Heart left ventricle (tissue), 16 donors: ENCODE data around the gene OLIG3. TPM values are rescaled to one million over a fixed set of nuclear protein-coding genes. Genes with fewer than 3 reads are reported as not detected.

ENCODE experiments used
- ATAC-seq, 4 donors: fragments of 200-7000 bp; cut with Tn5 transposase; one replicate each; pipeline ENCODE4 v1.9.1; 2020 to 2022; ENCODE audit warnings: moderate library complexity in 4 of 4, mild to moderate bottlenecking in 3 of 4, moderate number of reproducible peaks in 1 of 4
- DNase-seq, 5 donors: peaks; one replicate each; pipeline ENCODE4 v3.0.0-alpha.2; 2020
- H3K27ac ChIP-seq, 12 donors: fragments of 200-600 bp; sonication (generic) in 4 of 12; one replicate each; pipeline versions ENCODE4 v1.5.0 to v1.8.0; 2016 to 2022; ENCODE audit warnings: mild to moderate bottlenecking in 2 of 12
- H3K27me3 ChIP-seq, 9 donors: fragments of 200-600 bp; sonication (generic) in 2 of 9; one replicate each; pipeline versions ENCODE4 v1.5.1 to v1.8.0; 2016 to 2022; ENCODE audit warnings: mild to moderate bottlenecking in 3 of 9
- H3K36me3 ChIP-seq, 9 donors: fragments of 200-600 bp; sonication (generic) in 2 of 9; one replicate each; pipeline versions ENCODE4 v1.5.0 to v1.8.0; 2018 to 2022; ENCODE audit warnings: mild to moderate bottlenecking in 2 of 9
- H3K4me1 ChIP-seq, 12 donors: fragments of 200-600 bp; sonication (generic) in 4 of 12; one replicate each; pipeline versions ENCODE4 v1.5.0 to v1.8.0; 2016 to 2022; ENCODE audit warnings: mild to moderate bottlenecking in 3 of 12
- H3K4me3 ChIP-seq, 12 donors: fragments of 200-600 bp; sonication (generic) in 4 of 12; one replicate each; pipeline versions ENCODE4 v1.5.0 to v1.8.0; 2017 to 2022; ENCODE audit warnings: mild to moderate bottlenecking in 9 of 12, moderate library complexity in 4 of 12
- H3K9me3 ChIP-seq, 12 donors: fragments of 200-600 bp; sonication (generic) in 4 of 12; one replicate each; pipeline versions ENCODE4 v1.5.0 to v1.8.0; 2016 to 2022; ENCODE audit warnings: mild to moderate bottlenecking in 1 of 12
- POLR2A ChIP-seq, 2 donors: fragments of 450-650 bp; IDR thresholded peaks; one replicate each; pipeline ENCODE4 v1.6.1; 2017; ENCODE audit warnings: antibody characterized with exemption in 2 of 2, mild to moderate bottlenecking in 2 of 2, moderate library complexity in 2 of 2
- WGBS, 4 donors: extraction: QIAGEN DNeasy Blood & Tissue Kit in 2 of 4; methylation state at CpG; one replicate each; pipeline versions ENCODE4 v1.1.5 to v1.1.7; 2013 to 2018; 5-methylcytosine and 5-hydroxymethylcytosine counted together
- intact Hi-C, 10 donors: fragments of 100-400 bp; cut with DNase I; formaldehyde crosslinking; loops; one replicate each; pipeline versions ENCODE4 v1.11.1 to v1.14.2; 2022
- polyA plus RNA-seq, 2 donors: library from polyadenylated mRNA; stranded (reverse); fragments of 200-250 nt; gene quantifications; one replicate each; pipeline ENCODE4 v1.2.3, GENCODE V29; 2013
- total RNA-seq, 9 donors: library from RNA; depleted of rRNA in 2 of 9; stranded (reverse); fragments of >200 nt in 2 of 9; fragmentation: NEBNext Ultra II Directional in 3 of 9; extraction: Animal tissue kit (Norgen Biotek cat#: 25700) in 3 of 9; gene quantifications; one replicate each; pipeline versions ENCODE4 v1.1.0 to v1.2.4, GENCODE V29; 2016 to 2023
- TF ChIP-seq, protein P1 (sequence below), 12 donors: fragments of 200-600 bp; sonication (generic) in 4 of 12; IDR thresholded peaks; one replicate each; pipeline versions ENCODE4 v1.5.0 to v1.8.0; 2018 to 2022; ENCODE audit warnings: antibody characterized with exemption in 12 of 12, mild to moderate bottlenecking in 5 of 12
- donor health status: ischemic (EF 13 %, LVEDD 7.1; RV severe dilation, severe dysfunction).
- donor health status: healthy with polysubstance abuse.
- donor health status: DM: no; HTN: yes; CAD: no.
- donor health status: DM: no; HTN: no; CAD: no.
- donor health status: ischemic (EF 25% LVEDD 6.9; RV normal size, moderate dysfunction).
- donor health status: ischemic (EF 25% LVEDD 5.7; RV mildly dilated, moderate dysfunction).
- donor health status: healthy.
- donor health status: DM: yes; HTN: yes; CAD: no.
- donor health status: ischemic (EF 35%, LVEDD 5.7; RV mildly dilated, moderate dysfunction).
- donor health status: nonischemic (EF 11% LVEDD 7.7; RV severe dilation, severe dysfunction).
- donor health status: DM: yes; HTN: yes; CAD: no.
- donor health status: PGD.
- donor health status: ischemic (EF 29% LVEDD 5.4; RV normal size, mild dysfunction).
- donor health status: nonischemic (EF 23%, LVEDD 6.1; RV moderate dilation, normal function).

OLIG3 gene
- total and polyA plus RNA-seq, 11 donors: not detected

GRCh38 chr6:137495703-137496336, 1.6 kb upstream of the OLIG3 start:
- Histone ChIP-seq H3K27ac (no peak overlapping the region), H3K9me3 (no peaks in the 10 kb centered on the region), H3K4me1 (peaks cover 0 to 50% (median 13%) of the 10 kb centered on the region in 12 donors), H3K36me3 (no peaks in the 10 kb centered on the region), H3K4me3 (no peak overlapping the region), H3K27me3 (peaks cover 67 to 100% (median 94%) of the 10 kb centered on the region in 9 donors)
- DNase-seq: no peak
- intact Hi-C loops: no loop called here
- no peak for ATAC-seq
- no peak for TF ChIP-seq POLR2A (IDR thresholded peaks at IDR 0.05)
- TF ChIP-seq, protein P1, sequence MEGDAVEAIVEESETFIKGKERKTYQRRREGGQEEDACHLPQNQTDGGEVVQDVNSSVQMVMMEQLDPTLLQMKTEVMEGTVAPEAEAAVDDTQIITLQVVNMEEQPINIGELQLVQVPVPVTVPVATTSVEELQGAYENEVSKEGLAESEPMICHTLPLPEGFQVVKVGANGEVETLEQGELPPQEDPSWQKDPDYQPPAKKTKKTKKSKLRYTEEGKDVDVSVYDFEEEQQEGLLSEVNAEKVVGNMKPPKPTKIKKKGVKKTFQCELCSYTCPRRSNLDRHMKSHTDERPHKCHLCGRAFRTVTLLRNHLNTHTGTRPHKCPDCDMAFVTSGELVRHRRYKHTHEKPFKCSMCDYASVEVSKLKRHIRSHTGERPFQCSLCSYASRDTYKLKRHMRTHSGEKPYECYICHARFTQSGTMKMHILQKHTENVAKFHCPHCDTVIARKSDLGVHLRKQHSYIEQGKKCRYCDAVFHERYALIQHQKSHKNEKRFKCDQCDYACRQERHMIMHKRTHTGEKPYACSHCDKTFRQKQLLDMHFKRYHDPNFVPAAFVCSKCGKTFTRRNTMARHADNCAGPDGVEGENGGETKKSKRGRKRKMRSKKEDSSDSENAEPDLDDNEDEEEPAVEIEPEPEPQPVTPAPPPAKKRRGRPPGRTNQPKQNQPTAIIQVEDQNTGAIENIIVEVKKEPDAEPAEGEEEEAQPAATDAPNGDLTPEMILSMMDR (IDR thresholded peaks at IDR 0.05): no peak
- WGBS, 4 donors: 3 to 6% (median 4%) methylated on average over 20 to 29 of the region's 29 CpGs

DNA sequence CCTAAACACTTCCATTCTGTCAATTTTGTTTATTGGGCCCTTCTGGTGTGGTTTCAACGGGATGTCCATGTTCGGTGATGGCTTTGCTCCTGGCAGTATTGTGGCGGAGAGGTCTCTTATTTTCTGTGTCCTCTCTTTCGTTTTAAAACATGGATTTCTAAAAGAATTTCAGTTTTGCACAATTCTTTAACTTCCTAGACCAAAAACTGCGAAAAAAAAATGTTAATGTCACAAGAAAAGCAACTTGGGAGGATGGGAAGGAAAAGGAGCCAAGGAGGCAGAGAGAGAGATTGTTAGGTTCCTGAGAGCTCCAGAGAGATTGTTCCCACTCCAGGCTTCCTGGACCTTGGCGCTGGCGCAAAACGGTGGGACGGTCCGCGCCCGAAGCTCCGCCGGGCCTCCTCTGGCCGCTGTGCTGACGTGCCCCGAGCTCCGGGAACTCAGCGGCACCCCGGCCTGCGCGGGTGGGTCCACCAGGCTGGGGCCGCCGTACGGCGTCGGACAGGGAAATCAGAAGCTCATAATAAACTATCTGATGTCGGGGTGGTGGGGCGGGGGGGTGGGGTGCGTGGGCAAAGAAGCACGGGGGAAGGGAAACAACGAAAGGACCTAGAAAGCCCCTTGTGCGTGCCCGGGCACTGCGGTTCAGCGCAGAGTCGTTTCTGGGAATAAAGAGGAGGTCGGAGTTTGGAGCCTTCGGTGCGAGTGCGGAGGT, 951 bp upstream of the OLIG3 start:
- no peaks in the 10 kb centered on the region for H3K9me3 ChIP-seq
- H3K4me3 ChIP-seq: no peak overlapping the region
- no peak overlapping the region for H3K27ac ChIP-seq
- no peak for ATAC-seq
- WGBS, 4 donors: 4 to 6% (median 5%) methylated on average over 41 of the region's 41 CpGs
- H3K36me3 ChIP-seq: no peaks in the 10 kb centered on the region
- peaks cover 0 to 50% (median 13%) of the 10 kb centered on the region in 12 donors for H3K4me1 ChIP-seq
- peak in 1 of 5 donors; percentile 64 for DNase-seq
- intact Hi-C loops: no loop called here
- H3K27me3 ChIP-seq: peaks cover 67 to 100% (median 99%) of the 10 kb centered on the region in 9 donors
- TF ChIP-seq, protein P1 (IDR thresholded peaks at IDR 0.05): no peak
- no peak for TF ChIP-seq POLR2A (IDR thresholded peaks at IDR 0.05)

DNA sequence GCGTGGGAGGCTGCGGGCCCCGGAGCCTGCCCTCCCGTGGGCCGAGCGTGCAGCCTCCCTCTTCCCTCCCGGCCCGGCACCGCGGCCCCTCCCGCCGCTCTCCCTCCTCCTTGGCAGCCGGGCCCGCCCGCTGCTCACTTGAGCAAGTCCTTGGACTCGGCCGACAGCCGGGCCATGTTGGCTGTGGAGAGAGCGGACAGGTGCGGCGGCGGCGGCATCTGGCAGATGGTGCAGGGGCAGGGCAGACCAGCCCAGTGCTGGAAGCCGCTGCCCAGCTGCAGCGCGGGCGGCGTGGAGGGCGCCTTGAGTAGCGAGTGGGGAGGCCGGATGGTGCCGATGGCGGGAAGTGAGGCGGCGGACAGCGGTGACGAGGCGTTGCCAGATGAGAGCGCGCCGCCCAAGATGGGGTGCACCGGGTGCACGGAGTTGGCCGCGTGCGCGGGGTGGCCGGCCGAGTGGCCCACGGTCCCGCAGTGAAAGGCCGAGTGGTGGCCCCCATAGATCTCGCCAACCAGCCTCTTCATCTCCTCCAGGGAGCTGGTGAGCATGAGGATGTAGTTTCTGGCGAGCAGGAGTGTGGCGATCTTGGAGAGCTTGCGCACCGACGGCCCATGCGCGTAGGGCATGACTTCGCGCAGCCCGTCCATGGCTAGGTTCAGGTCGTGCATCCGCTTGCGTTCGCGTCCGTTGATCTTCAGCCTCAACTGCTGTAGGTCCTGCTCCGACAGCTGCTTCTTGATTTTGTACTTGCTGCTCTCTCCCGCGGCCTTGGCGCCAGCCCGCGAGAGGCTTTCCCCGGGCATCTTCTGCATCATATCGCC, 766 bp downstream of the OLIG3 start:
- no peak for ATAC-seq
- H3K4me1 ChIP-seq: peaks cover 0 to 64% (median 18%) of the 10 kb centered on the region in 12 donors
- WGBS, 4 donors: 2 to 3% (median 3%) methylated on average over 57 to 77 of the region's 77 CpGs
- no peaks in the 10 kb centered on the region for H3K36me3 ChIP-seq
- intact Hi-C loops: no loop called here
- H3K27me3 ChIP-seq: peaks cover 68 to 100% (median 100%) of the 10 kb centered on the region in 9 donors
- DNase-seq: no peak
- no peak for TF ChIP-seq POLR2A (IDR thresholded peaks at IDR 0.05)
- TF ChIP-seq, protein P1 (IDR thresholded peaks at IDR 0.05): no peak
- H3K27ac ChIP-seq: no peak overlapping the region
- H3K4me3 ChIP-seq: peak overlapping the region in 4 of 12 donors; percentile 10 to 32 (median 19)
- H3K9me3 ChIP-seq: no peaks in the 10 kb centered on the region
